GM21390 (cell line): Measurements from ENCODE around the gene CYP24A1.

Source experiments
- ATAC-seq: cut with Tn5 transposase; IDR thresholded peaks from one replicate; pipeline ENCODE4 v1.9.1; 2021; ENCODE audit not compliant: unreplicated experiment

Gene CYP24A1

GRCh38 chr20:54158226-54158625 lies 15.6 kb downstream of the CYP24A1 start:
- no peak for ATAC-seq

- ATAC-seq: no peak
Measured at GRCh38 chr20:54156981-54157835, 16.6 kb downstream of the CYP24A1 start.

- no peak for ATAC-seq
Measured at GRCh38 chr20:54156522-54156921, 17.3 kb downstream of the CYP24A1 start.

- ATAC-seq: no peak
Measured at GRCh38 chr20:54155736-54156317, 18.0 kb downstream of the CYP24A1 start.

GRCh38 chr20:54154439-54154838 lies 19.3 kb downstream of the CYP24A1 start:
- no peak for ATAC-seq

- no peak for ATAC-seq
Measured at GRCh38 chr20:54153847-54154246, 19.9 kb downstream of the CYP24A1 start.

GRCh38 chr20:54153041-54153327 lies 20.8 kb downstream of the CYP24A1 start:
- ATAC-seq: no peak

- no peak for ATAC-seq
Measured at GRCh38 chr20:54152227-54153040, 21.4 kb downstream of the CYP24A1 start.

- no peak for ATAC-seq
Measured at GRCh38 chr20:54151511-54152226, 22.1 kb downstream of the CYP24A1 start.

- no peak for ATAC-seq
Measured at GRCh38 chr20:54151075-54151439, 22.7 kb downstream of the CYP24A1 start.

GRCh38 chr20:54149765-54150264 lies 24.0 kb downstream of the CYP24A1 start:
- ATAC-seq: no peak

- ATAC-seq: no peak
Measured at GRCh38 chr20:54148947-54149764, 24.6 kb downstream of the CYP24A1 start.

- no peak for ATAC-seq
Measured at GRCh38 chr20:54146672-54147071, 27.1 kb downstream of the CYP24A1 start.

GRCh38 chr20:54144847-54145414 lies 28.9 kb downstream of the CYP24A1 start:
- ATAC-seq: no peak

GRCh38 chr20:54140927-54141566 lies 32.7 kb downstream of the CYP24A1 start:
- no peak for ATAC-seq

- no peak for ATAC-seq
Measured at GRCh38 chr20:54140486-54140885, 33.3 kb downstream of the CYP24A1 start.

- no peak for ATAC-seq
Measured at GRCh38 chr20:54140067-54140466, 33.7 kb downstream of the CYP24A1 start.

GRCh38 chr20:54139188-54139587 lies 34.6 kb downstream of the CYP24A1 start:
- ATAC-seq: no peak

GRCh38 chr20:54138427-54138826 lies 35.4 kb downstream of the CYP24A1 start:
- no peak for ATAC-seq
